Fibroblast of mammary gland (primary cell): ENCODE measurements around the gene S100A13.

ENCODE experiments used
- DNase-seq: peaks from one replicate; pipeline ENCODE4 v3.0.0-alpha.2; 2010; ENCODE audit warnings: low read depth
- H3K4me3 ChIP-seq: 2 replicates; pipeline ENCODE4 v1.5.1; 2011; ENCODE audit warnings: low read depth, mild to moderate bottlenecking, low read length, moderate library complexity; ENCODE audit not compliant: control insufficient read depth
- CTCF ChIP-seq: conservative IDR thresholded peaks from 2 replicates; pipeline ENCODE4 v1.5.1; 2011; ENCODE audit warnings: low read depth, low read length, inconsistent platforms; ENCODE audit not compliant: control insufficient read depth, insufficient read depth

S100A13 gene

GRCh38 chr1:153612111-153612754 lies 15.1 kb downstream of the S100A13 start:
- DNase-seq: no peak
- TF ChIP-seq CTCF: no peak
- peak overlapping the region; percentile 94 for H3K4me3 ChIP-seq

- peak overlapping the region; percentile 94 for H3K4me3 ChIP-seq
These were observed 15.9 kb downstream of the S100A13 start for GRCh38 chr1:153611356-153611755.

GRCh38 chr1:153610811-153611301 lies 16.4 kb downstream of the S100A13 start:
- peak overlapping the region; percentile 94 for H3K4me3 ChIP-seq
- TF ChIP-seq CTCF: no peak
- DNase-seq: peak; percentile 93

More at GRCh38 chr1:153611356-153611755, 15.9 kb downstream of the S100A13 start:
- no peak for TF ChIP-seq CTCF
- peak; percentile 55 for DNase-seq

- DNase-seq: peak; percentile 80
- H3K4me3 ChIP-seq: peak overlapping the region; percentile 94
- no peak for TF ChIP-seq CTCF
These were observed 17.0 kb downstream of the S100A13 start for GRCh38 chr1:153610334-153610733.

GRCh38 chr1:153609585-153609907 lies 17.8 kb downstream of the S100A13 start:
- no peak for DNase-seq
- peak overlapping the region; percentile 94 for H3K4me3 ChIP-seq
- no peak for TF ChIP-seq CTCF

GRCh38 chr1:153608742-153609584 lies 18.3 kb downstream of the S100A13 start:
- TF ChIP-seq CTCF: no peak
- peak; percentile 98 for DNase-seq
- H3K4me3 ChIP-seq: peak overlapping the region; percentile 94
